ENCODE data around the gene SLC23A2.
"Not testable (repeated sequence)": the region's sequence is repeated elsewhere in the genome, so short reads cannot be mapped to it uniquely, and the experiment has no call there.

GRCh38 chr20:5035518-5035917 is 34.2 kb upstream of the SLC23A2 start:
- TF ChIP-seq, protein P1, sequence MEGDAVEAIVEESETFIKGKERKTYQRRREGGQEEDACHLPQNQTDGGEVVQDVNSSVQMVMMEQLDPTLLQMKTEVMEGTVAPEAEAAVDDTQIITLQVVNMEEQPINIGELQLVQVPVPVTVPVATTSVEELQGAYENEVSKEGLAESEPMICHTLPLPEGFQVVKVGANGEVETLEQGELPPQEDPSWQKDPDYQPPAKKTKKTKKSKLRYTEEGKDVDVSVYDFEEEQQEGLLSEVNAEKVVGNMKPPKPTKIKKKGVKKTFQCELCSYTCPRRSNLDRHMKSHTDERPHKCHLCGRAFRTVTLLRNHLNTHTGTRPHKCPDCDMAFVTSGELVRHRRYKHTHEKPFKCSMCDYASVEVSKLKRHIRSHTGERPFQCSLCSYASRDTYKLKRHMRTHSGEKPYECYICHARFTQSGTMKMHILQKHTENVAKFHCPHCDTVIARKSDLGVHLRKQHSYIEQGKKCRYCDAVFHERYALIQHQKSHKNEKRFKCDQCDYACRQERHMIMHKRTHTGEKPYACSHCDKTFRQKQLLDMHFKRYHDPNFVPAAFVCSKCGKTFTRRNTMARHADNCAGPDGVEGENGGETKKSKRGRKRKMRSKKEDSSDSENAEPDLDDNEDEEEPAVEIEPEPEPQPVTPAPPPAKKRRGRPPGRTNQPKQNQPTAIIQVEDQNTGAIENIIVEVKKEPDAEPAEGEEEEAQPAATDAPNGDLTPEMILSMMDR (IDR thresholded peaks at IDR 0.05; ENCODE audit: low read depth, low read length) = not testable (repeated sequence)
- not testable (repeated sequence) for TF ChIP-seq POLR2A (IDR thresholded peaks at IDR 0.05; ENCODE audit: extremely low read depth, insufficient read length); MYC (IDR thresholded peaks at IDR 0.05; ENCODE audit: low read depth, low read length)
- TF ChIP-seq, protein P2, sequence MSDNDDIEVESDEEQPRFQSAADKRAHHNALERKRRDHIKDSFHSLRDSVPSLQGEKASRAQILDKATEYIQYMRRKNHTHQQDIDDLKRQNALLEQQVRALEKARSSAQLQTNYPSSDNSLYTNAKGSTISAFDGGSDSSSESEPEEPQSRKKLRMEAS (IDR thresholded peaks at IDR 0.05; ENCODE audit: low read depth, low read length) = not testable (repeated sequence)

Data from NB4 (cell line).